ENCODE data around the gene MED6. TPM values are rescaled to one million over a fixed set of nuclear protein-coding genes. Genes with fewer than 3 reads are reported as not detected.

MED6 gene
- 46.5 and 54.0 TPM in 2 replicates for total RNA-seq

DNA sequence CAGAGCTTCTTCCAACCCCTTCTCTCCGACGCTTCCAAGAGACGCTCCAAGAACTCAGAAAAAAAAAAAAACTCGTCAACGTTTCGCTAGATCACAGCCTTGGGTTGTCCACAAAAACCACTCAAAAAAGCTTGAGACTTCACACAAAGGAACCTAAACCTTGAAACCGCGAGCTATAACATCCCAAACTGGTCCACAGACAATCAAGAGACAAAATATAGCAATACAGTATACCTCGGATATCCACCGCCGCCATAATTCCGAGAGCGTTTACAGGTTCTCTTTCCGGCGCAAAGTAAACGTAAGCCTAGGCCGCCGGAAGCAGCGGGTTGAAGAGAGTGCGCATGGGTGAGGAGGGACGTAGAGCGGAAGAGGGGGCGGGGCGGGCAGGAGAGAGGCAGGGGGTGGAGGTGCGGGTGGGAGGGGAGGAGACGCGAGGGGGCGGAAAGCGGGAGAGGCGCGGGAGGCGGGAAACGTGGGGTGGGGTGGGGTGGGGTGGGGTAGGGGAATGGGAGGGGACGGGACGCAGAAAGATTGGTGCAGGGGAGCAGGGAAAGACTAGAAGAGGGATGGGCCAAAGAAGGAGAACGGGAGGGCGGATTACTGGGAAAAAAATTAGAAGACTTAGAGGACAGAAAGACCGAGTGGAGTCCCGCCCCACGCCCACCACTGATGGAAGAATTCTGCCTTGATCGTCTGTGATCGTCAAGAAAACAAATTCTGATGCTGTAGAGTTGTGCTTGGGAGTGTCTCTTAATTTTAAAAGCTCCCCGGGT is at the start of gene MED6:
TSS of gene MED6 (minus strand) at position 274 of the 776 bp plus-strand sequence. CDS start at position 256, 18 bp downstream.

GRCh38 chr14:70641548-70642302 is 41.3 kb upstream of the MED6 start, which contains the start of gene TTC9:
TSS of gene TTC9 (plus strand) at chr14:70641916. CDS start at chr14:70642130, 214 bp downstream.

GRCh38 chr14:70534904-70535303 is 65.6 kb downstream of the MED6 start, which contains the start of gene ADAM20:
TSS of gene ADAM20 (minus strand) at chr14:70535004. CDS start at chr14:70524757, 10,247 bp downstream.

Small RNA genes within 50 kb of the gene (small RNA-seq; reads per million reads assigned to genes)
- not detected for gene RN7SL77P

Other genes with a start within 250 kb of the MED6 start
- 40.8 and 43.8 TPM in 2 replicates for gene COX16, start 241.0 kb downstream of the MED6 start, total RNA-seq
- 21.9 and 22.5 TPM in 2 replicates for gene SYNJ2BP, start 183.6 kb downstream of the MED6 start, total RNA-seq
- 0.32 and 0.52 TPM in 2 replicates for gene ADAM21, start 148.5 kb downstream of the MED6 start, total RNA-seq
- gene ADAM20, start 65.7 kb downstream of the MED6 start, total RNA-seq: 2.9 and 3.8 TPM in 2 replicates
- 2.6 and 3.5 TPM in 2 replicates for gene TTC9, start 41.3 kb upstream of the MED6 start, total RNA-seq
- gene MAP3K9, start 208.9 kb upstream of the MED6 start, total RNA-seq: 0.32 and 0.39 TPM in 2 replicates